ENCODE measurements around the gene SMYD3. TPM values are rescaled to one million over a fixed set of nuclear protein-coding genes. Genes with fewer than 3 reads are reported as not detected.

Gene SMYD3
- total RNA-seq, 3 donors from 2014 or later, result 16.3 to 18.0 (median 16.4) TPM

DNA sequence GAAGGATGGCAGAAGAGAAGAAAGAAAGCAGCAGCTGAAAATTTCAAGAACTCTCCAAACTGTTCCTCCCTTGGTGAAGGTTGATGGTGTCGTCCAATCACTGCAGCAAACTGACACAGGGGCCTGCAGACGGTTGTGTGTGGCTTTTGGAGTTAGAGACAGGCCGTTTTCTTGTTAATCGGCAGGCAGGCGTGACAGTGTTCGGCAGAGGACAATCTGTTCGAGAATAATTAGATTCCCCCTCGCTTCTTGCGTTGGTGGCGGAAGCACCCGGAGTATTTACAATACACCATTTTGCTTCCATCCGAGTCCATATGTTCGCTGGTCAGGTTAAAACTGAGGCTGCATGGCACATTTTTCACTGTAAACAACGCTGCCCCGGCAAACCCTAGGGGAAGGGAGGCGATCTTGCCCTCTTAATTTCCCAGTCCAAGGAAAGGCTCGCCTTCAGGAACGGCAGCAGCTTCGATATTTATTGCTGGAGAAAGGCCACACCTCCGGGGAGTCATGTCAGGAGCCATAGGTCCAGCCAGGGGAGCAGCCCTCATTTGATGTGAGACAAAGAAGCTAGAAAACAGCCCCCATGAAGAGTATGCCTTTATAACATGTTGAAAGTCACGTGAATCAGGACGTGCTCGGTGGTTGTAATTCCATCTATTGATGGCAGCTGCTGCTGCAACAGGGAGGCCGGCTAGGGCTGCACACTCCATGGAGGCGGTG, 360.1 kb downstream of the SMYD3 start:
- Histone ChIP-seq H3K36me3 (ENCODE audit: low read depth) (no peaks in the 10 kb centered on the region), H3K9me3 (peaks cover 7% of the 10 kb centered on the region), H3K4me3 (no peak overlapping the region), H3K4me1 (ENCODE audit: low read depth) (no peaks in the 10 kb centered on the region)
- no peak for ATAC-seq
- intact Hi-C loops (cut with DNase I, micrococcal nuclease), result no loop called here
- no peak for DNase-seq
- TF ChIP-seq, protein P1, sequence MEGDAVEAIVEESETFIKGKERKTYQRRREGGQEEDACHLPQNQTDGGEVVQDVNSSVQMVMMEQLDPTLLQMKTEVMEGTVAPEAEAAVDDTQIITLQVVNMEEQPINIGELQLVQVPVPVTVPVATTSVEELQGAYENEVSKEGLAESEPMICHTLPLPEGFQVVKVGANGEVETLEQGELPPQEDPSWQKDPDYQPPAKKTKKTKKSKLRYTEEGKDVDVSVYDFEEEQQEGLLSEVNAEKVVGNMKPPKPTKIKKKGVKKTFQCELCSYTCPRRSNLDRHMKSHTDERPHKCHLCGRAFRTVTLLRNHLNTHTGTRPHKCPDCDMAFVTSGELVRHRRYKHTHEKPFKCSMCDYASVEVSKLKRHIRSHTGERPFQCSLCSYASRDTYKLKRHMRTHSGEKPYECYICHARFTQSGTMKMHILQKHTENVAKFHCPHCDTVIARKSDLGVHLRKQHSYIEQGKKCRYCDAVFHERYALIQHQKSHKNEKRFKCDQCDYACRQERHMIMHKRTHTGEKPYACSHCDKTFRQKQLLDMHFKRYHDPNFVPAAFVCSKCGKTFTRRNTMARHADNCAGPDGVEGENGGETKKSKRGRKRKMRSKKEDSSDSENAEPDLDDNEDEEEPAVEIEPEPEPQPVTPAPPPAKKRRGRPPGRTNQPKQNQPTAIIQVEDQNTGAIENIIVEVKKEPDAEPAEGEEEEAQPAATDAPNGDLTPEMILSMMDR (IDR thresholded peaks at IDR 0.05), result no peak

DNA sequence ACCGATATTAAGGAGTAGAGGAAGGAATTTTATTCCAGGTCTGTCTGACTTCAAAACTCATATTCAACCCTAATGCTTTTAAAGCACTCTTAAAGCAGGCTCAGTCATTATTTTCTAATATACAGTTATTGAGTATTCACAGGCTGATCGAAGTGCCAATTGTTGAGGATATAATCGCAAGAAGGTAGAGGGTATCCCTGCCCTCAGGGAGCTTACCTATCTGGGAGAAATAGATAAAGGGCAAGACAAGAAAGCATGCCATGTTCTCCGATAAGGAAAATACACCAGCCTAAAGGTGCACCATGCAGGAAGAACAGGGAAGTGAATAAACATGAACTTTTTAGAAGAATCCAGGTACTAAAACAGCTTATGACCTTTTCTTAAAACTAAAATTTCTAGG, 361.2 kb downstream of the SMYD3 start:
- TF ChIP-seq, protein P1 (IDR thresholded peaks at IDR 0.05), result no peak
- intact Hi-C loops (cut with DNase I, micrococcal nuclease), result no loop called here

DNA sequence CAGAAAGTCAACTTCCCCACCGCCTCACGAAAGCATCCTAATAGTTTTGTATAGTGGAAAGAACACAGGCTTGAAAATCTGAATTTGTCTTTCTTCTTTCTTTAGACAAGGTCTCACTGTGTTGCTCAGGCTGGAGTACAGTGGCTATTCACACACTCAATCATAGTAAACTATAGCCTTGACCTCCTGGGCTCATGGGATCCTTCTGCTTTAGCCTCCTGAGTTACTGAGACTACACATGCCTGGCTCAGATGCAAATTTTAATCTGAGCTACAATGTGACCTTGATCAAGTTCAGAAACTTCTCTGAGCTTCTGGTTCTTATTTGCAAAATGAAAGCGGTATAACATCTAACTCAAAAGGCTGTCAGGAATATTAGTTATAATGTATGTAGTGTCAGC, 362.1 kb downstream of the SMYD3 start:
- peaks cover 7% of the 10 kb centered on the region for H3K9me3 ChIP-seq
- no peak overlapping the region for H3K4me3 ChIP-seq
- ATAC-seq, result no peak
- no peaks in the 10 kb centered on the region for H3K4me1 ChIP-seq (ENCODE audit: low read depth)
- H3K36me3 ChIP-seq (ENCODE audit: low read depth), result no peaks in the 10 kb centered on the region
- intact Hi-C loops (cut with DNase I, micrococcal nuclease), result no loop called here
- TF ChIP-seq, protein P1 (IDR thresholded peaks at IDR 0.05), result no peak
- DNase-seq, result no peak

More for the DNA sequence above, 361.2 kb downstream of the SMYD3 start:
- ATAC-seq (no peak), DNase-seq (no peak)
- no peak overlapping the region for H3K4me3 ChIP-seq
- H3K36me3 ChIP-seq (ENCODE audit: low read depth), result no peaks in the 10 kb centered on the region
- peaks cover 7% of the 10 kb centered on the region for H3K9me3 ChIP-seq
- no peaks in the 10 kb centered on the region for H3K4me1 ChIP-seq (ENCODE audit: low read depth)

DNA sequence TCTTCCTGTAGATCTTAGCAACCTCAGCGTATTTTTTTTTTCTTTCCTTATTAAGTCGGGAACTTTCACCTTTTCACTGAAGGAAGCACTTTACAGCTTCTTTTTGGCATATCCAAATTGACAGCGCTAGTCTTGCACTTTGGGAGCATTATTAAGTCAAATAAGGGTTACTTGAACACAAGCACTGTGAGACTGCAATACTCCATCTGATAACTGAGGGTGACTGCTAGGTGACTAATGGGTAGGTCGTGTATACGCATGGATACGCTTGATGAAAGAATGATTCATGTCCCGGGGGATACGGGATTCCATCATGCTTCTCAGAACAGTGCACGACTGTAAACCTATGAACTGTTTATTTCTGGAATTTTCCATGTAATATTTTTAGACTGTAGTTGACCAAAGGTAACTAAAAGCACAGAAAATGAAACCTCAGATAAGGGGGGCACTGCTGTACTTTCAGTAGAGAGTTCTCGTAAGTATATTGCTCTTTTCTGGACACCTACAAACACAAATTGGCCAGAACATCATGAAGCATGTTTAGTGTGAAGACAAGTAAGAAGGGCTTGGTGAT, 364.7 kb downstream of the SMYD3 start:
- TF ChIP-seq, protein P1 (IDR thresholded peaks at IDR 0.05), result no peak

DNA sequence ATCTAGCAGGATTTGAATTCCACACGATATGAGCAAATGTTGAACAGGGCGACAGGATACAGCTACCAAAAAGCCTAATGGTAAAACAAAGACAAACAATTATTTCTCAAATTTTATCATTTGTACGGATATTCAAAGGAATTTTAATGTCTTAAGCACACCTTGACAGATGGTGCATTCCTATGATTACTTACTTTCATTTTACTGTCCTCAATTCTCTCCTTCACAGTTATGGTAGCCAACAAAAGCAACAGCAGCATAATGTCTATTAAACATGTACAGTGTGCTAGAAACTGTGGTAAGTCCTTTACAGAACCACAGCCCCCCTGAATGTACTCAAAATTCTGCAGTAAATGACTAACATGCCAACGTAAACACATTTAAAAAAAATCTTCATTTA, 365.8 kb downstream of the SMYD3 start:
- H3K4me3 ChIP-seq, result no peak overlapping the region
- no peaks in the 10 kb centered on the region for H3K36me3 ChIP-seq (ENCODE audit: low read depth)
- DNase-seq (no peak), ATAC-seq (no peak)
- H3K9me3 ChIP-seq, result no peaks in the 10 kb centered on the region
- H3K4me1 ChIP-seq (ENCODE audit: low read depth), result no peaks in the 10 kb centered on the region
- intact Hi-C loops (cut with DNase I, micrococcal nuclease), result no loop called here
- TF ChIP-seq, protein P1 (IDR thresholded peaks at IDR 0.05), result no peak

More for the DNA sequence above, 364.7 kb downstream of the SMYD3 start:
- ATAC-seq (no peak), DNase-seq (no peak)
- H3K4me1 ChIP-seq (ENCODE audit: low read depth), result no peaks in the 10 kb centered on the region
- no peaks in the 10 kb centered on the region for H3K36me3 ChIP-seq (ENCODE audit: low read depth)
- no peaks in the 10 kb centered on the region for H3K9me3 ChIP-seq
- no peak overlapping the region for H3K4me3 ChIP-seq
- intact Hi-C loops (cut with DNase I, micrococcal nuclease), result no loop called here

Data from mucosa of descending colon (tissue), 3 donors.